ENCODE measurements around the gene WDR91. TPM values are rescaled to one million over a fixed set of nuclear protein-coding genes. Genes with fewer than 3 reads are reported as not detected.

Gene WDR91
- total and polyA plus RNA-seq, 8 donors, result 22.9 to 67.6 (median 49.5) TPM

DNA sequence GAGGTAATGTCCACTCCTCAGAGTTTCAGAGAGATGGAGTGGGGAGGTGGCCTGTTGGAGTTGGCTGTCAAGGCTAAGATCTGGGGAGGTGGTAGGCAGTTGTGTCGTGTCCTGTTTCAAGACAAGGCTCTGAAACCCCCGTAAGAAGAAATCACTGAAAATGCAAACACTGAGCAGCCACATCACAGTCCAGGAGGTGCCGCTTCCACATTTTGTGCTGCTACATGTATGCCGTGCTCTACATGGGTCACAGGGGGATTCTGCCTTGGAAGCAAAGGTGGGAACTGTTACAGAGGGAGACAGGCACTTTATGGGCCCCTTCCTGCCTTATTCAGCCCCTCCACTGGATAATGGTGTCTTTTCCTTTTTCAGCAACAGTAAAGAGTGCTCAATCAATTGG, 11.9 kb downstream of the WDR91 start:
- Histone ChIP-seq H3K36me3 (peaks cover 0 to 87% of the 10 kb centered on the region in 2 donors), H3K4me1 (peaks cover 2 to 3% of the 10 kb centered on the region in 2 donors), H3K4me3 (no peak overlapping the region), H3K27me3 (no peaks in the 10 kb centered on the region), H3K9me3 (no peaks in the 10 kb centered on the region), H3K27ac (no peak overlapping the region)
- DNase-seq (no peak), ATAC-seq (no peak)
- TF ChIP-seq, protein P1, sequence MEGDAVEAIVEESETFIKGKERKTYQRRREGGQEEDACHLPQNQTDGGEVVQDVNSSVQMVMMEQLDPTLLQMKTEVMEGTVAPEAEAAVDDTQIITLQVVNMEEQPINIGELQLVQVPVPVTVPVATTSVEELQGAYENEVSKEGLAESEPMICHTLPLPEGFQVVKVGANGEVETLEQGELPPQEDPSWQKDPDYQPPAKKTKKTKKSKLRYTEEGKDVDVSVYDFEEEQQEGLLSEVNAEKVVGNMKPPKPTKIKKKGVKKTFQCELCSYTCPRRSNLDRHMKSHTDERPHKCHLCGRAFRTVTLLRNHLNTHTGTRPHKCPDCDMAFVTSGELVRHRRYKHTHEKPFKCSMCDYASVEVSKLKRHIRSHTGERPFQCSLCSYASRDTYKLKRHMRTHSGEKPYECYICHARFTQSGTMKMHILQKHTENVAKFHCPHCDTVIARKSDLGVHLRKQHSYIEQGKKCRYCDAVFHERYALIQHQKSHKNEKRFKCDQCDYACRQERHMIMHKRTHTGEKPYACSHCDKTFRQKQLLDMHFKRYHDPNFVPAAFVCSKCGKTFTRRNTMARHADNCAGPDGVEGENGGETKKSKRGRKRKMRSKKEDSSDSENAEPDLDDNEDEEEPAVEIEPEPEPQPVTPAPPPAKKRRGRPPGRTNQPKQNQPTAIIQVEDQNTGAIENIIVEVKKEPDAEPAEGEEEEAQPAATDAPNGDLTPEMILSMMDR (IDR thresholded peaks at IDR 0.05), result no peak
- intact Hi-C loops (cut with DNase I), result no loop called here

GRCh38 chr7:135197906-135198655, 13.2 kb downstream of the WDR91 start:
- H3K27ac ChIP-seq, result no peak overlapping the region
- intact Hi-C loops (cut with DNase I), result no loop called here

GRCh38 chr7:135197343-135197742, 14.0 kb downstream of the WDR91 start:
- no peak for DNase-seq
- Histone ChIP-seq H3K36me3 (peaks cover 0 to 90% of the 10 kb centered on the region in 2 donors), H3K9me3 (no peaks in the 10 kb centered on the region), H3K4me3 (no peak overlapping the region), H3K4me1 (no peaks in the 10 kb centered on the region), H3K27me3 (no peaks in the 10 kb centered on the region), H3K27ac (no peak overlapping the region)
- no peak for ATAC-seq
- TF ChIP-seq, protein P1 (IDR thresholded peaks at IDR 0.05), result no peak
- intact Hi-C loops (cut with DNase I), result no loop called here

More at GRCh38 chr7:135197906-135198655, 13.2 kb downstream of the WDR91 start:
- Histone ChIP-seq H3K4me3 (no peak overlapping the region), H3K27me3 (no peaks in the 10 kb centered on the region), H3K36me3 (peaks cover 0 to 87% of the 10 kb centered on the region in 2 donors), H3K4me1 (peaks cover 0 to under 1% of the 10 kb centered on the region in 2 donors), H3K9me3 (no peaks in the 10 kb centered on the region)
- ATAC-seq (no peak), DNase-seq (no peak)
- TF ChIP-seq, protein P1 (IDR thresholded peaks at IDR 0.05), result no peak

GRCh38 chr7:135195968-135196629, 15.2 kb downstream of the WDR91 start:
- Histone ChIP-seq H3K4me3 (no peak overlapping the region), H3K27ac (no peak overlapping the region), H3K27me3 (no peaks in the 10 kb centered on the region), H3K9me3 (no peaks in the 10 kb centered on the region), H3K36me3 (peaks cover 0 to 92% of the 10 kb centered on the region in 2 donors), H3K4me1 (no peaks in the 10 kb centered on the region)
- intact Hi-C loops (cut with DNase I), result no loop called here
- TF ChIP-seq, protein P1 (IDR thresholded peaks at IDR 0.05), result no peak
- DNase-seq (no peak), ATAC-seq (no peak)

GRCh38 chr7:135195156-135195555, 16.2 kb downstream of the WDR91 start:
- ATAC-seq, result no peak
- TF ChIP-seq, protein P1 (IDR thresholded peaks at IDR 0.05), result no peak
- intact Hi-C loops (cut with DNase I), result no loop called here
- DNase-seq, result no peak
- no peak overlapping the region for H3K4me3 ChIP-seq
- H3K9me3 ChIP-seq, result no peaks in the 10 kb centered on the region
- no peaks in the 10 kb centered on the region for H3K4me1 ChIP-seq
- H3K36me3 ChIP-seq, result peaks cover 0 to 97% of the 10 kb centered on the region in 2 donors
- no peak overlapping the region for H3K27ac ChIP-seq
- H3K27me3 ChIP-seq, result no peaks in the 10 kb centered on the region
